ENCODE data around the gene PTGFRN. TPM values are rescaled to one million over a fixed set of nuclear protein-coding genes. Genes with fewer than 3 reads are reported as not detected.

Gene PTGFRN
- total RNA-seq, 2 experiments from 2014 or later = 1.8 to 2.8 TPM

DNA sequence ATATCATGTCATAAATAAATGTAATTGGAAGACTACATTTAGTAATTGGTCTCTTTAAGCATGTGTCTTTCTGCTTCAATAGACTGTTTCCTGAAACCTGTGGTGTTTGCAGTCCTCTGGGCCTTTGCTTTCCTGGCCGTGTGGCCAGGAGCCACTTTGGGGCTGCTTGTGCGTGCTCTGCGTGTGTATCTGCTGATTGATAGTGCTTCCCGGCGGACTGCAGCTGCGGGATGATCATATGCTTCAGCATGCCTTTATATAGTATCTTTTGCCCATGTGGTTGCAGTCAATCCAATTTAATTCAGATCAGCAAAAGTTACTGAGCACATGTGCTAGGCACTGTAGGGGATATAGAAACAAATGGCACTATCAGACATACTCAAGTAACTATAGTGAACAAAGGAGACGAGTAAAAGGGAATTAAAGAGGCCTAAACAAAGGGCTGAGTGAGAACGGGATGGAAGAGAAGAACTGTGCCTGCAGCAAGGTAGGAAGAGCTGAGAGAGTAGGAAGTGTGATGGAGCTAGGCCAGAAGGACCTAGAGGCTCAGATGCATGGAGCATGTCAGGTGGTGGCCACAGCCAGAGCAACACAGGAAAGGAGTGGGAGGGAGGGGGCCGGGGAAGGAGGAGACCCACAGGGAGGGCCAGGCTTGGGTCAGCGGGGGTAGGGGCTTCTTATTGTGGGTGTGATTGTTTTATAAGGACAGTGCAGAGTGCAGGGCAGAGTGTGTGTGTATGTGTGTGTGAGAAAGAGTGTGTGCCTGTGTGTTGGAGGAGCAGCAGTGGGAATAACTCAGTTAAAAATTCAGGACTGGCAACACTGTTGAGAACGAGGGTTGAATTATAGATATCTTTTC is 123.2 kb downstream of the PTGFRN start:
- H3K4me1 Mint-ChIP-seq = peaks cover 2% of the 10 kb centered on the region
- H3K9me3 Mint-ChIP-seq = no peaks in the 10 kb centered on the region
- no peak overlapping the region for H3K27ac Mint-ChIP-seq
- no peak for DNase-seq
- CTCF ChIA-PET = interaction anchor here (1.0 to 1.7 kb wide), 2 partner anchors 15 to 308 kb away, joined by 3 to 5 read pairs; no protein-coding TSS in a partner anchor
- no peak overlapping the region for H3K4me3 Mint-ChIP-seq
- H3K27me3 Mint-ChIP-seq = peaks cover 2% of the 10 kb centered on the region
- POLR2A ChIA-PET = no interaction called here
- no peaks in the 10 kb centered on the region for H3K36me3 Mint-ChIP-seq (ENCODE audit: low read depth)

GRCh38 chr1:117033772-117034171 is 124.1 kb downstream of the PTGFRN start:
- no peak overlapping the region for H3K27ac Mint-ChIP-seq
- ChIA-PET CTCF (no interaction called here), POLR2A (no interaction called here)

GRCh38 chr1:117034791-117035290 is 125.1 kb downstream of the PTGFRN start:
- POLR2A ChIA-PET = interaction anchor here (0.6 kb wide), 1 partner anchor 30 kb away, joined by 3 read pairs; no protein-coding TSS in a partner anchor
- H3K4me1 Mint-ChIP-seq = peaks cover 2% of the 10 kb centered on the region
- H3K9me3 Mint-ChIP-seq = no peaks in the 10 kb centered on the region

More at GRCh38 chr1:117033772-117034171, 124.1 kb downstream of the PTGFRN start:
- no peaks in the 10 kb centered on the region for H3K36me3 Mint-ChIP-seq (ENCODE audit: low read depth)
- no peak for DNase-seq
- H3K9me3 Mint-ChIP-seq = no peaks in the 10 kb centered on the region
- H3K27me3 Mint-ChIP-seq = peaks cover 2% of the 10 kb centered on the region
- H3K4me1 Mint-ChIP-seq = peaks cover 2% of the 10 kb centered on the region
- H3K4me3 Mint-ChIP-seq = no peak overlapping the region

GRCh38 chr1:117036018-117036461 is 126.3 kb downstream of the PTGFRN start:
- H3K9me3 Mint-ChIP-seq = no peaks in the 10 kb centered on the region
- ChIA-PET POLR2A (no interaction called here), CTCF (no interaction called here)
- DNase-seq = no peak
- no peaks in the 10 kb centered on the region for H3K27me3 Mint-ChIP-seq
- no peaks in the 10 kb centered on the region for H3K36me3 Mint-ChIP-seq (ENCODE audit: low read depth)
- no peaks in the 10 kb centered on the region for H3K4me1 Mint-ChIP-seq
- no peak overlapping the region for H3K27ac Mint-ChIP-seq
- no peak overlapping the region for H3K4me3 Mint-ChIP-seq

More at GRCh38 chr1:117034791-117035290, 125.1 kb downstream of the PTGFRN start:
- DNase-seq = no peak
- Mint-ChIP-seq H3K36me3 (ENCODE audit: low read depth) (no peaks in the 10 kb centered on the region), H3K27ac (no peak overlapping the region), H3K4me3 (no peak overlapping the region), H3K27me3 (no peaks in the 10 kb centered on the region)
- CTCF ChIA-PET = interaction anchor here (0.6 kb wide), 1 partner anchor 26 kb away, joined by 3 read pairs; no protein-coding TSS in a partner anchor

DNA sequence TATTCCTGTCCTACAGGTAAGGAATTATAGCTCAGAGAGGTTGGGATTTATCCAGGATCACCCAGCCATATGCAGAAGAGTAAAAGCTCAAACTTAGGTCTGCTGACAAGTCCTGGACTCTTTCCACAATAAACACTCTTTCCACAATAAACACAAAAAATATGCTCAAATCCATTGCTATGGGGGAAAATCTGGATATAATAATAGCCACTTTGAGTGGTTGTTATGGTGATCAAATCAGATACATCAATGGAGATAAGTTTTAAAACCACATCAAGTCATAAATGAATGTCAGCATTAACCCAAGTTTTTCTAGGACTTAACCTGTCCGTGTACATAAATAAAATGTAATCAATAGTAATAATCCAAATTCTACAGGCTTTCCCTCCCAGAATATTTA is 128.1 kb downstream of the PTGFRN start:
- H3K4me1 Mint-ChIP-seq = no peaks in the 10 kb centered on the region
- H3K27me3 Mint-ChIP-seq = no peaks in the 10 kb centered on the region
- DNase-seq = no peak
- H3K9me3 Mint-ChIP-seq = peaks cover 2% of the 10 kb centered on the region
- H3K36me3 Mint-ChIP-seq (ENCODE audit: low read depth) = peaks cover 3% of the 10 kb centered on the region
- ChIA-PET CTCF (no interaction called here), POLR2A (no interaction called here)
- H3K4me3 Mint-ChIP-seq = no peak overlapping the region
- H3K27ac Mint-ChIP-seq = no peak overlapping the region

DNA sequence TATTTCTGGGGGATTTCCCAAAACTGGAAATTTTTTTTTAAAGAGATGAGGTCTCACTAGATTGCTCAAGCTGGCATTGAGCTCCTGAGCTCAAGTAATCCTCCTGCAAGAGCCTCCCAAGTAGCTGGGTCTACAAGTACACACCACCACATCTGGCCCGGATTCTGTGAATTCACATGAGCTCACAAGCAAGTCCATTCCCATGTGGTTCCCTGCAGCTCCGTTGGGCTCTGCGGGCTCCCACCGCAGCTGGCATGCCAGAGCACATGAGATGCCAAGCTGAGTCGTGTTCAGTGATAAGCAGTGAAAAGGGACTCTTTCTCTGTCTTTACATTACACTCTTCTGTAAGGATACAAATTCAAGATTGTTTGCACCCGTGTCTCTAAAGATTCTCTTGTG is 128.5 kb downstream of the PTGFRN start:
- Mint-ChIP-seq H3K27me3 (no peaks in the 10 kb centered on the region), H3K36me3 (ENCODE audit: low read depth) (peaks cover 8% of the 10 kb centered on the region), H3K4me3 (no peak overlapping the region), H3K9me3 (peaks cover 2% of the 10 kb centered on the region), H3K4me1 (no peaks in the 10 kb centered on the region), H3K27ac (no peak overlapping the region)
- ChIA-PET CTCF (interaction anchor here (1.8 kb wide), 1 partner anchor 29 kb away, joined by 4 read pairs; no protein-coding TSS in a partner anchor), POLR2A (no interaction called here)
- DNase-seq = no peak

Other genes starting within 250 kb of the PTGFRN start
- gene IGSF3, start 242.2 kb upstream of the PTGFRN start, total RNA-seq = under 1 TPM; 0.48 to 0.58 TPM
- 100 to 1,000 TPM; 329 to 340 TPM for gene CD2, start 155.5 kb upstream of the PTGFRN start, total RNA-seq
- gene CD101, start 91.8 kb downstream of the PTGFRN start, total RNA-seq = 1 to 10 TPM; 2.9 to 3.6 TPM
- gene TTF2, start 150.4 kb downstream of the PTGFRN start, total RNA-seq = 10 to 100 TPM; 78.0 to 83.8 TPM
- under 1 TPM; 0.55 to 0.78 TPM for gene TRIM45, start 211.8 kb downstream of the PTGFRN start, total RNA-seq